ENCODE results near the gene PKHD1.

- TF ChIP-seq CTCF (IDR thresholded peaks at IDR 0.05; ENCODE audit: control extremely low read depth in 1 of 3, insufficient read depth in 1 of 3, low read depth in 1 of 3, low read length in 3 of 3) (no peak), RAD21 (IDR thresholded peaks at IDR 0.05 in 1 of 2, conservative IDR thresholded peaks at IDR 0.05 in 1 of 2; ENCODE audit: low read depth in 2 of 2, low read length in 2 of 2) (no peak), TCF12 (IDR thresholded peaks at IDR 0.05; ENCODE audit: low read depth, low read length) (no peak), RFX5 (IDR thresholded peaks at IDR 0.05; ENCODE audit: borderline replicate concordance, low read depth, low read length) (no peak), SIX5 (IDR thresholded peaks at IDR 0.05; ENCODE audit: low read depth, low read length) (no peak), POLR2A (IDR thresholded peaks at IDR 0.05; ENCODE audit: control extremely low read depth in 1 of 2, low read depth in 2 of 2, low read length in 2 of 2) (no peak), MAX (IDR thresholded peaks at IDR 0.05) (no peak), RNF2 (IDR thresholded peaks at IDR 0.05; ENCODE audit: borderline replicate concordance, low read depth, low read length, missing control alignments, poor library complexity, severe bottlenecking) (no peak), SIN3A (conservative IDR thresholded peaks at IDR 0.05 in 1 of 2, IDR thresholded peaks at IDR 0.05 in 1 of 2; ENCODE audit: low read depth in 1 of 2, low read length in 2 of 2) (no peak), KDM1A (IDR thresholded peaks at IDR 0.05; ENCODE audit: borderline replicate concordance, low read length) (no peak), CHD1 (IDR thresholded peaks at IDR 0.05; ENCODE audit: low read depth, low read length) (no peak)
Observed at GRCh38 chr6:51910851-51911250, 176.6 kb downstream of the PKHD1 start.

All from H1 (cell line).